ELF-1 (cell line): ENCODE data around the gene SP5.
A peak's percentile ranks its signal among the peaks of the same experiment; 100 is the strongest.
"Not testable (repeated sequence)": the region's sequence is repeated elsewhere in the genome, so short reads cannot be mapped to it uniquely, and the experiment has no call there.

ENCODE experiments used
- DNase-seq: peaks from one replicate; pipeline ENCODE4 v3.0.0-alpha.2; 2016; ENCODE audit warnings: low read depth, low spot score

Gene SP5

GRCh38 chr2:170739048-170739447 is 23.9 kb downstream of the SP5 start:
- DNase-seq = no peak

- no peak for DNase-seq
Measured at GRCh38 chr2:170739507-170740046, 24.4 kb downstream of the SP5 start.

- peak; percentile 31 for DNase-seq
Measured at GRCh38 chr2:170740660-170741059, 25.5 kb downstream of the SP5 start.

DNA sequence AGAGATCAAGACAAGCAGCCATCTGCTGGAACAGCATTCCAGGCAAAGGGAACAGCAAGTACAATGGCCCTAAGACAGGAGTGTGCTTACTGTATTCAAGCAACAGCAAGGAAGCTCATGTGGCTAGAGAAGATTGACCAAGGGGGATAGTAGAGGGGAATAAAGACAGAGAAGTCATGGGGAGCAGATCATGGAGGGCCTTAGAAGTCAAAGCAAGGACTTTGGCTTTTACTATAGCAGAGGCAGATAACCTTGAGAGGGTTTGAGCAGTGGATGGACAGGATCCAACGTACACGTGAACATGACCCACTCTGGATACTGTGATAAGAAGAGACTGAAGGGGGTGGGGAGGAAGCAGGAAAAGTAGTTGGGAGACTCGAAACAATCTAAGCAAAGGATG is 26.9 kb downstream of the SP5 start:
- no peak for DNase-seq

DNA sequence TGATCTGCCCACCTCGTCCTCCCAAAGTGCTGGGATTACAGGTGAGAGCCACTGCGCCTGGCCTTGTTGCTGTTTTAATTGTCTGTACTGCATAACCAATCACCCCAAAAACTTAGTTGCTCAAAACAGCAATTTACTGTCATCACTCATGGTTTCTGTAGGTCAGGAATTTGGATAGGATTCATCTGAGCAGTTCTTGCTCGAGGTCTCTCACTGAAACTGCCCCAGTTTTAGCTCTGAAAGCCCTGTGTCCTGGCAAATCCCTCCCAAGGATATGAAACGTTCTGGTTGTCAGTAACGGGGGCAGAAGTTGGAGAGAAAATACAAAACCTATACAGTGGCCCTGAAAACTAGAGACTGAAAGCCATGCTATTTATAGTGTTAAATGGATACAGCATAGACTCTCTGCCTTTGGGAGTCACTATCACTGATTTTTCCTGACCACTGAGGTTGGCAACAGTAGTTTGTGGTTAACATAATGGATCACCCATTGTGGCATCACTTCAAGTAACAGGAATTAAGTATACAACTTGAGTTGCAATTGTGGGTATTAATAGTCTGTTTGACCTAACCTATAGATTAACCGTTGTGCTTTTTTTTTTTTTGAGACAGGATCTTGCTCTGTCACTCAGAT is 27.9 kb downstream of the SP5 start:
- no peak for DNase-seq

GRCh38 chr2:170743530-170744239 is 28.5 kb downstream of the SP5 start:
- no peak for DNase-seq

- no peak for DNase-seq
Measured at GRCh38 chr2:170744248-170745002, 29.3 kb downstream of the SP5 start.

DNA sequence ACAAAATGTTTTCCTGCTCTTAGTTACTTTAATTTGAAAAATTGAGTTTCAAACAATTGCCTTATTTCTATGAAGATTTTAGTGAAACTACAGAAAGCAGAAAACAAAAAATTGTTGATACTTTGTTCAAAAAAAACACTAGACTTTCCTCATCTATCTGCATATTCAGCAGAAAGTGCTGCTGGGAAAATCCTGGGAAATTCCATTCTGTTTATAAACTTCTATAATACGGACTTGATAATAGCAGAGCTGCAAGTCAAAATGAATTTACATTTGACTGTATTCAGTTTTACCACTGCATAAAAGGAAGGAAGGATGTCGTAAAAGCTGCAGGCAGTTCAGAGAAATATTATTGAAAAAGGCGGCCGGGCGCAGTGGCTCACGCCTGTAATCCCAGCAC is 30.2 kb downstream of the SP5 start:
- no peak for DNase-seq

DNA sequence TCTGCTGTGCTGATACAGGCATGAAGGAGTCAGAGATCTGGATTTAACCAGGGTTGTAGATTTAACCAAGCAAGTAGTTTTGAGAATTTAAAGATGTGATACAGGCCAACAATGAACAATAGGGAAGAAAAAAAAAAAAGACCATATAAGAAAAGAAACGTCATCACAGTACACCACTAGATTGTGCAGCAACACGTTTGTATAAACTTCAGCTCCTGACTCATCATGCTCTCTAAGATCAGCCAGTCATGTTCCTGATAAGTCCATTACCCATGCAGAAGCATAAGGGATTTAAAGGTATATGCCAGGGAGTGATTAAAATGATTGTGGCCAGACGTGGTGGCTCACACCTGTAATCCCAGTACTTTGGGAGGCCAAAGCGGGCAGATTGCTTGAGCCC is 32.8 kb downstream of the SP5 start:
- DNase-seq = no peak

GRCh38 chr2:170751555-170751954 is 36.4 kb downstream of the SP5 start:
- not testable (repeated sequence) for DNase-seq

DNA sequence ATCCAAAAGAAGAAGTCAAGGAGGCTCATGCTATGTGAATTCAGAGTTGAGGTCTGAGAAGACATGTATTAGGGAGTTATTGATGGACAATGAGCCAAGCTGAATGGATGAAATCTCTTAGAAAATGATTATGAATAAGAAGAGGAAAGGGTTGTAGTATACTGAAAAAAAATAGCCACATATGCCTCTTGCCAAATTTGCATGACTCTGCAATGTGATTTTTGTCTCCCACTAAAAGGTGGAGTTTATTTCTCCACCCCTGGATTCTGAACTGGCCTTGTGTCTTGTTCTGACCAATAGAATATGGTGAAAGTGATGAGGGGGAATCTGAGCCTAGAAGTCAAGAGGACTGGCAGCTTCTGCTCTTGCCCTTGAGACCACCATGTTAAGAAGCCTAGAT is 46.4 kb downstream of the SP5 start:
- no peak for DNase-seq

DNA sequence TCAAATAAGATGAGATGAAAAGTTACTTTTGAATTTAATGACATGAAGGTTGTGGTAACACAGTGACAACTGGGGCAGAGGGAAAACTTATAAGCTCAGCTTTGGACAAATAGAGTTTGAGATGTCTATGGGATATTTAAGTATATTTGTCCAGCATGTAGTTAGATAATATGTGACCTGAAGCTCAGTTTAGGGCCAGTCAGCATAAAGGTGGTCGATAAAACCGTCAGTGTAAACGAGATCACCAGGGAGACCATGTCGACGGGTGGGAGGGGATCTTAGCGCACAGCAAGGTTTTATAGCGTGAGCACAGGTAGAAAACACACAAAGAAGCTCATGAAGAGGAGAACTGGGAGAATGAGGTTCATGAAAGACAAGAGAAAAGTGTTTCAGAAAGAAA is 47.6 kb downstream of the SP5 start:
- no peak for DNase-seq

GRCh38 chr2:170763232-170763631 is 48.1 kb downstream of the SP5 start:
- DNase-seq = no peak

- DNase-seq = no peak
Measured at GRCh38 chr2:170764880-170765261, 49.7 kb downstream of the SP5 start.

DNA sequence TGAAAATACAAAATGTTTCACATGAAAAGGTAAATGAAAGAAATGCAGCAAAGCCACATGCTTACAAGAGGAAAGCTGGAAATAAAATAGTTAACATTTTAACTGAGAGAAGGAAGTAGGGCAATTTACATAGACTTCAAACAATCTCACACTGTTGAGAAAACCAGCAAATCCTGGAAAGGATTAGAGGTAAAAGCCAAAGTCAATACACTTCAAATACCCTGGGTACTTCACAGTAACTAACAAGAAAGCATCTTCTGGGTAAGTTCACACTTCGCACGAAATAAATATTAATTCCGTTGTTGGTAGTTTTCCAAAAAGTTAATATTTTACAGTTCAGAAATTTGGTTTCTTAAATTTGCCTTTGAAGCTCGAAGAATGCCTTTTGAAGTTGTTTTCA is 51.6 kb downstream of the SP5 start:
- DNase-seq = no peak
